Panc1 (cell line): Measurements from ENCODE around the gene HMCN2. TPM values are rescaled to one million over a fixed set of nuclear protein-coding genes. Genes with fewer than 3 reads are reported as not detected.

Source experiments
- ATAC-seq: fragments of 200-7000 bp; cut with Tn5 transposase; 2 replicates; pipeline ENCODE4 v1.9.1; 2020; ENCODE audit warnings: mild to moderate bottlenecking, moderate library complexity
- BruUV-seq: library from RNA; stranded (reverse); fragments of 400-500 nt; replicated peaks from 2 replicates; lab custom pipeline; 2021; lab: Mats Ljungman, UMichigan
- CTCF ChIA-PET: fragments of 300-600 bp; sonication (Branson Sonifier 250); formaldehyde crosslinking; loops from one replicate; lab custom pipeline; 2022; ENCODE audit warnings: antibody characterized with exemption; lab: Charles Lee
- POLR2A ChIA-PET: fragments of 300-600 bp; sonication (Branson Sonifier 250); formaldehyde crosslinking; loops from one replicate; lab custom pipeline; 2022; ENCODE audit warnings: antibody characterized with exemption; lab: Charles Lee
- DNase-seq: peaks from one replicate; pipeline ENCODE4 v3.0.0-alpha.2; 2010; ENCODE audit warnings: low read depth, low spot score
- H3K27ac ChIP-seq: 2 replicates; pipeline ENCODE4 v1.5.1; 2011; ENCODE audit warnings: mild to moderate bottlenecking, low read length, inconsistent platforms
- H3K27me3 ChIP-seq: fragments of 200-500 bp; sonication (Bioruptor generic); 2 replicates; pipeline ENCODE4 v1.6.0; 2014; ENCODE audit warnings: low read length, inconsistent platforms; ENCODE audit not compliant: control insufficient read depth, insufficient read depth
- H3K36me3 ChIP-seq: fragments of 200-500 bp; sonication (Bioruptor generic); 2 replicates; pipeline ENCODE4 v1.5.1; 2014; ENCODE audit warnings: inconsistent platforms, mild to moderate bottlenecking, low read length, moderate library complexity; ENCODE audit not compliant: control insufficient read depth, insufficient read depth
- H3K4me1 ChIP-seq: 2 replicates; pipeline ENCODE4 v1.5.1; 2011; ENCODE audit warnings: inconsistent platforms, mild to moderate bottlenecking, low read length, moderate library complexity; ENCODE audit not compliant: control insufficient read depth, insufficient read depth
- H3K4me3 ChIP-seq, 2 experiments: 2 replicates each; pipeline ENCODE4 v1.5.1; 2011 to 2012; ENCODE audit warnings: low read depth in 2 of 2, low read length in 2 of 2, mild to moderate bottlenecking in 2 of 2, inconsistent platforms in 1 of 2, moderate library complexity in 1 of 2
- H3K9me3 ChIP-seq: fragments of 200-500 bp; sonication (Bioruptor generic); 2 replicates; pipeline ENCODE4 v1.5.1; 2014; ENCODE audit warnings: low read depth, mild to moderate bottlenecking, inconsistent platforms, low read length, moderate library complexity; ENCODE audit not compliant: control insufficient read depth, insufficient read depth
- CTCF ChIP-seq: fragments of 450-650 bp; IDR thresholded peaks from 2 replicates; pipeline ENCODE4 v1.5.1; 2017; ENCODE audit warnings: mild to moderate bottlenecking
- POLR2AphosphoS5 ChIP-seq: IDR thresholded peaks from 2 replicates; pipeline ENCODE4 v1.6.1; 2012; ENCODE audit warnings: mild to moderate bottlenecking, low read depth, low read length, moderate library complexity
- REST ChIP-seq, 2 experiments: IDR thresholded peaks; 2 replicates each; pipeline ENCODE4 v1.6.1; 2011 to 2012; ENCODE audit warnings: low read depth in 2 of 2, control low read depth in 1 of 2, low read length in 1 of 2, mild to moderate bottlenecking in 1 of 2, moderate library complexity in 1 of 2; ENCODE audit not compliant: insufficient read depth in 1 of 2
- SIN3A ChIP-seq: IDR thresholded peaks from 2 replicates; pipeline ENCODE4 v1.6.1; 2012; ENCODE audit warnings: low read depth, mild to moderate bottlenecking, low read length, moderate library complexity, borderline replicate concordance; ENCODE audit not compliant: insufficient read depth
- TCF7L2 ChIP-seq: IDR thresholded peaks from 2 replicates; pipeline ENCODE4 v1.6.1; 2011; ENCODE audit warnings: mild to moderate bottlenecking, low read depth, low read length, inconsistent platforms
- in situ Hi-C: cut with HindIII; loops from 2 replicates; pipeline ENCODE4 v1.10.0; 2016; ENCODE audit warnings: low sequenced_read_pairs, low pct_unique_long_range_greater_than_20kb
- intact Hi-C: fragments of 100-400 bp; cut with micrococcal nuclease; formaldehyde crosslinking; loops from one replicate; pipeline ENCODE4 v1.10.0; 2022; ENCODE audit not compliant: unreplicated experiment
- total RNA-seq: library from RNA; stranded (reverse); gene quantifications from one replicate; pipeline ENCODE4 v1.2.1, GENCODE V29; 2021; ENCODE audit not compliant: unreplicated experiment

Gene HMCN2
- total RNA-seq, 1 experiment from 2014 or later, result 0.05 TPM

GRCh38 chr9:130354378-130354777 lies 88.8 kb downstream of the HMCN2 start:
- H3K36me3 ChIP-seq, result no peaks in the 10 kb centered on the region
- TF ChIP-seq REST (IDR thresholded peaks at IDR 0.05; ENCODE audit: insufficient read depth in 1 of 2, low read depth in 2 of 2, low read length in 1 of 2) (no peak), CTCF (no peak)
- no peak overlapping the region for H3K27ac ChIP-seq

GRCh38 chr9:130354806-130355205 lies 89.2 kb downstream of the HMCN2 start:
- TF ChIP-seq REST (IDR thresholded peaks at IDR 0.05; ENCODE audit: insufficient read depth in 1 of 2, low read depth in 2 of 2, low read length in 1 of 2) (no peak), POLR2AphosphoS5 (no peak), SIN3A (no peak), CTCF (no peak), TCF7L2 (no peak)
- no peaks in the 10 kb centered on the region for H3K36me3 ChIP-seq
- no peaks in the 10 kb centered on the region for H3K4me1 ChIP-seq
- H3K9me3 ChIP-seq, result no peaks in the 10 kb centered on the region
- no peak for DNase-seq
- no TSS peak for BruUV-seq
- no peak overlapping the region for H3K4me3 ChIP-seq
- no peak overlapping the region for H3K27ac ChIP-seq
- peak; percentile 33; the same call in 1 of the 2 replicates for ATAC-seq
- H3K27me3 ChIP-seq, result no peaks in the 10 kb centered on the region
- POLR2A ChIA-PET, result no interaction called here
- in situ Hi-C loops, result no loop called here
- intact Hi-C loops, result no loop called here
- CTCF ChIA-PET, result no interaction called here

More at GRCh38 chr9:130354378-130354777, 88.8 kb downstream of the HMCN2 start:
- CTCF ChIA-PET, result no interaction called here
- in situ Hi-C loops, result no loop called here
- POLR2A ChIA-PET, result no interaction called here
- intact Hi-C loops, result no loop called here
- Histone ChIP-seq H3K4me3 (no peak overlapping the region), H3K9me3 (no peaks in the 10 kb centered on the region), H3K27me3 (no peaks in the 10 kb centered on the region), H3K4me1 (no peaks in the 10 kb centered on the region)
- BruUV-seq, result no TSS peak
- DNase-seq (no peak), ATAC-seq (no peak)
